GM19372 (cell line): ENCODE data around the gene NCKAP5.

ENCODE experiments used
- ATAC-seq: cut with Tn5 transposase; IDR thresholded peaks from one replicate; pipeline ENCODE4 v1.9.1; 2021; ENCODE audit warnings: mild to moderate bottlenecking, low read depth, moderate library complexity; ENCODE audit not compliant: unreplicated experiment

NCKAP5 gene

GRCh38 chr2:132804051-132804450 lies 764.2 kb downstream of the NCKAP5 start:
- ATAC-seq, result no peak

GRCh38 chr2:132798341-132798740 lies 769.9 kb downstream of the NCKAP5 start:
- no peak for ATAC-seq

DNA sequence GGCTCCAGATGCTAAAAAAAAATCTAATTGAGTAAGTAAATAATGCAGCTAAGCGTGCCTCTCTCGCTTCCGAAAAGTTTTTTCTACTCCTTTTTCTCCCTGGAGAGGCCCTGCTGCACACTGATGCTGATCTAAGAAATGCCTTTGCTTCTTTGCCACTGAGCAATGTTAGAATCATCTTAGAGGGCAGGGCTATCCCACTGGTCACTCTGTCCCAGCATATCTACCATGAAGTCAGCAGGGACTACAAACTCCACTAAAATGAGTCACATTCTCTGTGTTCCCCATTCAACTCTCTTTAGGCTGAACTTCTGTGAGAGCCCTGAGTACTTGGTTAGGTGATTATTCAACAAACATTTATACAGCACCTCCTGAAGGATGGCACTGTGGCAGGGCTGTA lies 770.7 kb downstream of the NCKAP5 start:
- no peak for ATAC-seq

DNA sequence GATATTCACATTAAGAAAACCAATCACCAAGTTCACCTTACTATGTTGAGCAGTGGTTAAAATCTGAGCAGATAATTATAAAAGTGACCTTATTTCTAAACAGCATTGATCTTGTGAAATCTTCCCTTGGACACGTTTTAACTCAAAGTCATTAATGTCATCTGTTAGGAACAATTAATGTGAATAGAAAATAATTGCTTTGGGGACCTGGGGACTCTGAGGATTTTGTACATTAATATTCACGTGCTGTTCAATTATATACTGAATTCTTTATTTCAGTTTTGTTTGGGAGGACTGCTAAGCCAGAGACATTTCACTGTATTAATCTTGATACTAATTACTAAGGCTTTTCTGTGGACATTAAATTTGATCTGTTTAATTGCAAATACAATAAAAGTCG lies 771.2 kb downstream of the NCKAP5 start:
- no peak for ATAC-seq

DNA sequence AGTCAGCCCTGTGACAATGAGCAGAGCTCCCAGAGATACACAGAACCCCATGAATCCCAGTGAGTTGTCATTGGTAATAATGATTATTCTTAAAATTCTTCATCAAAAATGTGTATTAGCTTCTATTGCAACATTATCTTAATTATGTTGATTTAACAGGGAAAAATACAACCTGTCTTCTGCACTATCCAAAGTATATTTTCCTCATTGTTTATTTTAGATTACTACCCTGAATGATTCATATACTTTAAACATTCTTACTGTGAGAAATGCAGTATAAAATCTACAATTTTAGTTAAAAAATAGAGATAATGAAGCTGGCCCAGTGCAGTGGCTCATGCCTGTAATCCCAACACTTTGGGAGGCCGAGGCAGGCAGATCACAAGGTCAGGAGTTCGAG lies 773.0 kb downstream of the NCKAP5 start:
- no peak for ATAC-seq

DNA sequence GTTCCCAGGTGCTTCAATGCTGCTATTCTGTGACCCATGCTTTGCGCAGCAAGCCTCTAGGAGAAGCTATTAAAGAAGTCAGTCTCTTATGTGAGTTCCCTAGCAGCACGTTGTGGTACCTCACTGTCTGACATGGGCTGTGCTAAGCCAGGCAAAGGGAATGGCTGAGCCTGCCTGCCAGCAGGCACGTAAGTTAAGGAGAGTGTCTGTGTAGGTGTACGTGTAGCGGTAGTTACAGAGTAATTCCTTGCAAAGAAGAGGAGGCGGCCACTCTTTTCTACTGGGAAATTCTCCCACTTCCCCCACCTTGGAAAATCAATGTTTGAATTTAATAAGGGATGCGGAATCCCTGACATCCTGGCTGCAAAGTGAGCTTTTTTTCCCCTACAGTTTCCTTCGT lies 774.7 kb downstream of the NCKAP5 start:
- ATAC-seq, result no peak

- ATAC-seq, result no peak
Observed at GRCh38 chr2:132790207-132790785, 778.0 kb downstream of the NCKAP5 start.

- no peak for ATAC-seq
Observed at GRCh38 chr2:132789066-132789465, 779.2 kb downstream of the NCKAP5 start.

- no peak for ATAC-seq
Observed at GRCh38 chr2:132788310-132788838, 779.9 kb downstream of the NCKAP5 start.

DNA sequence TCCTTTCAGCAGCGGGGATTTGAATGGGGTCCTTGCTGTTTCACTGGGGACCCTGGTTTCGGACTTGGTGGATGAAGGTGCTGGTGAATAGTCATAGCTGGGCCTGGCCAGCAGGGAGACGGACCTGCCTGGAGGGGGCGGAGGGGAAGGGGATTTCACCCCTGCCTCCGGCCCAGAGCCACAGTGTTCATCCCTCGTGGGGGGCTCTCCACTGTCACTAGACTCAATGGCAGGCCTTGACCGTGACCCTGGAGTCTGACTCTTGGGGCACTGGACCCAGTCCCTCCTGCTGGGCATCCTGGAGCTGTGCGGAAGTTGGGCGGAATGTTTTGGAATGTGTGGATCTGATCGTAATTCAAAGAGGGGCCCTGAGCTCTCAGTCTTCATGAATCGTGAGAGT lies 784.4 kb downstream of the NCKAP5 start:
- ATAC-seq, result no peak

DNA sequence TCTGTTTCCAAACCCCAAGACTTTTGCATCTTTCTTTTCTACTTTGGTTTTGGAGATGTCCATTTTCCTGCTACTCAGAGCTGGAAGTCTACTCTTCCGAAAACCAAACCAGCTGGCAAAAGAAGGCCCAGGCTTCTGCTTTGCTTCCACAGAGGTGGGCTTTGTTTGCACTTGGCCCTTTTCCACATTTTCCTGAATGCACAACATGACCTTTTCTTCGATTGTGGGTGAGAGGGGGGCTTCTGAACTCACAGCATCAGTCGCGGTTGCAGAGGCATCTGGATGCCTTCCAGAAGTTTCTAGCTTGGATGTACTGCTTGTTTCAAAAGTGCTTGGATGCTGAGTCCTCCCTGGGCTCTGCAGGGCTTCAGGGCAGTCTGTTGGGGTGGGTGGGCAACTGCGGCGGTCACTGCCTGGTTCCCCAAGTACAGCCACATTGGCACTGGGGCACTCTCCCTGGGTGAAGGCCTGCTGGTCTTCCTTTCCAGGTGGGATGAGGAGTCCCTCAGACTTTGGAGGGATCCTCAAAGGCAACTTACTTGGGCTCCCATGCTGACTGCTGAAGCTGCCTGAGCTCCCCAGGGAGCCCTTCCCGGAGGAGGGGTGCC lies 786.0 kb downstream of the NCKAP5 start:
- ATAC-seq, result no peak

DNA sequence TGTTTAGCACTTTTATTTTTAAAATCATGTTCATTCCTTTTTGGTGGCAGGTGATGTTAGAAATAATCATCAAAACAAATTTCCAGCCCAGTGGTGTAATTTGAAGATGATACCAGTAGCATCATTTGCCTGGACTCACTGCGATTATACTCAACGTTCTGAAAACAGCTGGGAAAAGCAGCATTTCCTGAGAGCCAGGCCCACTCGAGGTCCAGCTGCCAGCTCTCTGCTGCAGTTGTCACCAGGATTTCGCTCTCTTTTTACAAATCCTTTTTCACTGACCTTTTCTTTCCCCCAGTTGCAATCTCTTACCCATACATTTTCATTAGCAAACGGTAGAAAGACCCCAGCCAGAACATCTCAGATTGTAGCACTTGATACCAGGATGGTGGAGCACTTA lies 787.6 kb downstream of the NCKAP5 start:
- ATAC-seq, result no peak

- no peak for ATAC-seq
Observed at GRCh38 chr2:132779206-132779721, 789.0 kb downstream of the NCKAP5 start.

DNA sequence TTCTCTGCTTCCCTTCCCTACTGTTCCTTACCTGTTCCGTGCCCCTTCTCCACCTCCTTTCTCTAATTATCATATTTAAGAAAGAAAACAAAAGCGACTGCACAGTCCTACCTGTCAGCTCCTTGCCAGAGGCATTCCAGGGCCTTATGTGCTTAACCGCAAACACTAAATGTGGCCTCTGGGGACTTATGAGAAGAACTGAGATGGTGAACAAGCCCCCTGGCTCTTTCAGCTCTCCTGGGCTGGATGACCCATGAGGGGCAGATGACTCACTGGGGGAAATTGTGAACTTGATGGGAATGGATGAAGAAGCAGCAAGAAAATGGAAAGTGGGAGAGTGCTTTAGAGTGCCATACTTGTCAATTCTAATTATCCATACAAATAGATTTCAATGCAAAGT lies 792.0 kb downstream of the NCKAP5 start:
- ATAC-seq, result no peak

GRCh38 chr2:132774189-132774588 lies 794.1 kb downstream of the NCKAP5 start:
- ATAC-seq, result no peak

GRCh38 chr2:132773331-132773730 lies 794.9 kb downstream of the NCKAP5 start:
- no peak for ATAC-seq

DNA sequence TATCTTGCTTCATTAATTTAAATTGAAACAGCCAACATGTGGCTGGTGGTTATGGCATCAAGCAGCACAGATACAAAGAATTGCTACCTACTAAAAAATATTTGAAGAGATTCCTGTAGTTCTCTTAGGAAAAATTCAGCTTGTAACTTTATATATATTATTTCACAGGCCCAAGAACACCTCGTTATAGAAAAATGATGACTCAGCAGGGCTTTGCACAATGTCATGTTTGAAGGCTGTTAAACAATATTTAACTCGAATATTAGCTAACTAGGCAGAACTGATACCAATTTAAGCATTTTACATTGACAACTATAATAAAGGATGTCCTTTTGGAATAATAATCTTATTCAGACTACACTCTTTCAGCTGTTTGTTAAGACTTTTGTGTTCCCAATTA lies 795.9 kb downstream of the NCKAP5 start:
- ATAC-seq, result no peak

DNA sequence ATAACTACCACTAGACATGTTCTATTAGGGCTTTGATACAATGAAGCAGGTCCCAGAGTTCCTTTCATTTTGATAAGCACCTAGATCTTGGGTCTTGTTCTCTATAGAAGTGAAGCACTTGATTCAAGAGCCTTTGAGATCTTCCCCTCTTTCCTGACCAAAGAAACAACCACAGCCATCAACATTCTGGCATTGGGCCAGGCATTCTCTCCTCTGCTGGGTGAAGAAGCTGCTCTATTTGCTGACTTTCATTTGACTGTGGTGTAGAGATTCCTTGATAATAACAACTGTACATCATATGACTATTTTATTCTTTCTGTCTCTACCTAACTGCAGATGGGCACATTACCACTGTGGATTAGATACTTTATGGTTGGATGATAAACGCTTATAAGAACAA lies 801.7 kb downstream of the NCKAP5 start:
- no peak for ATAC-seq

GRCh38 chr2:132761437-132761836 lies 806.8 kb downstream of the NCKAP5 start:
- no peak for ATAC-seq

GRCh38 chr2:132760971-132761370 lies 807.3 kb downstream of the NCKAP5 start:
- ATAC-seq, result no peak

- ATAC-seq, result no peak
Observed at GRCh38 chr2:132760405-132760804, 807.9 kb downstream of the NCKAP5 start.

GRCh38 chr2:132758995-132759394 lies 809.3 kb downstream of the NCKAP5 start:
- ATAC-seq, result no peak
